Fibroblast of peridontal ligament (primary cell): ENCODE measurements around the gene WDR76.
"Not testable (repeated sequence)": the region's sequence is repeated elsewhere in the genome, so short reads cannot be mapped to it uniquely, and the experiment has no call there.

Experiments
- DNase-seq: peaks from one replicate; pipeline ENCODE4 v3.0.0-alpha.2; 2010; ENCODE audit errors: extremely low read depth

The WDR76 gene

GRCh38 chr15:43821505-43821904 is 5.3 kb upstream of the WDR76 start:
- no peak for DNase-seq

- peak; percentile 98 for DNase-seq
Measured at GRCh38 chr15:43824302-43825246, 2.2 kb upstream of the WDR76 start, which contains the start of gene MFAP1. TSS of gene MFAP1 (minus strand) at chr15:43824690. CDS start at chr15:43824569, 121 bp downstream.

- not testable (repeated sequence) for DNase-seq
Measured at GRCh38 chr15:43825305-43825704, 1.5 kb upstream of the WDR76 start.

- DNase-seq = no peak
Measured at GRCh38 chr15:43826029-43826507, 734 bp upstream of the WDR76 start.

- peak; percentile 44 for DNase-seq
Measured at GRCh38 chr15:43828061-43828657, 1.4 kb downstream of the WDR76 start.

GRCh38 chr15:43829951-43830540 is 3.2 kb downstream of the WDR76 start:
- not testable (repeated sequence) for DNase-seq

- DNase-seq = not testable (repeated sequence)
Measured at GRCh38 chr15:43830691-43831275, 4.0 kb downstream of the WDR76 start.

- DNase-seq = not testable (repeated sequence)
Measured at GRCh38 chr15:43831519-43832052, 4.8 kb downstream of the WDR76 start.

- DNase-seq = not testable (repeated sequence)
Measured at GRCh38 chr15:43832485-43832884, 5.7 kb downstream of the WDR76 start.

- no peak for DNase-seq
Measured at GRCh38 chr15:43845421-43845820, 18.6 kb downstream of the WDR76 start.

GRCh38 chr15:43851251-43851650 is 24.4 kb downstream of the WDR76 start:
- no peak for DNase-seq

GRCh38 chr15:43852607-43853006 is 25.8 kb downstream of the WDR76 start:
- DNase-seq = no peak

- peak; percentile 54 for DNase-seq
Measured at GRCh38 chr15:43854801-43855200, 28.0 kb downstream of the WDR76 start.

- no peak for DNase-seq
Measured at GRCh38 chr15:43859546-43859945, 32.7 kb downstream of the WDR76 start.

- not testable (repeated sequence) for DNase-seq
Measured at GRCh38 chr15:43866636-43867035, 39.8 kb downstream of the WDR76 start.

GRCh38 chr15:43867096-43867495 is 40.3 kb downstream of the WDR76 start:
- DNase-seq = no peak

- DNase-seq = peak; percentile 16
Measured at GRCh38 chr15:43868406-43868805, 41.6 kb downstream of the WDR76 start.

- no peak for DNase-seq
Measured at GRCh38 chr15:43871835-43872234, 45.0 kb downstream of the WDR76 start.

GRCh38 chr15:43872416-43873020 is 45.7 kb downstream of the WDR76 start:
- DNase-seq = peak; percentile 91

- DNase-seq = no peak
Measured at GRCh38 chr15:43873651-43874050, 46.8 kb downstream of the WDR76 start.

GRCh38 chr15:43876872-43877271 is 50.1 kb downstream of the WDR76 start:
- no peak for DNase-seq
